IMR-90 (cell line): ENCODE measurements around the gene PPP1CB. TPM values are rescaled to one million over a fixed set of nuclear protein-coding genes. Genes with fewer than 3 reads are reported as not detected.

Experiments
- ATAC-seq: fragments of 200-7000 bp; cut with Tn5 transposase; 2 replicates; pipeline ENCODE4 v1.9.1; 2020; ENCODE audit warnings: low read depth, mild to moderate bottlenecking, moderate library complexity
- BruUV-seq: library from RNA; stranded (reverse); fragments of 400-500 nt; replicated peaks from 2 replicates; lab custom pipeline; 2021; lab: Mats Ljungman, UMichigan
- CTCF ChIA-PET: fragments of 300-600 bp; formaldehyde crosslinking; extraction: SDS; loops from one replicate; lab custom pipeline; 2021; ENCODE audit warnings: antibody characterized with exemption; lab: Yijun Ruan, JAX
- POLR2A ChIA-PET: fragments of 300-600 bp; sonication (Branson Sonifier 250); formaldehyde crosslinking; loops from one replicate; lab custom pipeline; 2022; ENCODE audit warnings: antibody characterized with exemption; ENCODE audit not compliant: unreplicated experiment; lab: Charles Lee
- DNase-seq: peaks from one replicate; pipeline ENCODE4 v3.0.0; 2013
- H2AFZ ChIP-seq: replicated peaks from 2 replicates; pipeline ENCODE3; 2013; ENCODE audit warnings: low read length, mild to moderate bottlenecking; ENCODE audit not compliant: poor library complexity
- H2AK5ac ChIP-seq: 2 replicates; pipeline ENCODE4 v1.6.1; 2013; ENCODE audit warnings: low read depth, low read length, inconsistent platforms
- H2AK9ac ChIP-seq: replicated peaks from 2 replicates; pipeline ENCODE3; 2013; ENCODE audit warnings: mild to moderate bottlenecking, low read depth, low read length, moderate library complexity; ENCODE audit not compliant: poor library complexity
- H2BK120ac ChIP-seq: 2 replicates; pipeline ENCODE4 v1.6.1; 2013; ENCODE audit warnings: low read depth, low read length, inconsistent platforms
- H2BK15ac ChIP-seq: 3 replicates; pipeline ENCODE4 v1.6.1; 2013; ENCODE audit warnings: low read depth, low read length, inconsistent platforms
- H2BK20ac ChIP-seq: 2 replicates; pipeline ENCODE4 v1.6.1; 2013; ENCODE audit warnings: low read depth, mild to moderate bottlenecking, inconsistent platforms, low read length, moderate library complexity
- H2BK5ac ChIP-seq: 2 replicates; pipeline ENCODE4 v1.6.1; 2013; ENCODE audit warnings: mild to moderate bottlenecking, low read depth, low read length, inconsistent platforms; ENCODE audit not compliant: poor library complexity, severe bottlenecking
- H3K14ac ChIP-seq: replicated peaks from 2 replicates; pipeline ENCODE4 v1.6.1; 2013; ENCODE audit warnings: low read depth, low read length, inconsistent platforms
- H3K18ac ChIP-seq: 2 replicates; pipeline ENCODE4 v1.6.1; 2013; ENCODE audit warnings: low read depth, low read length, control low read depth
- H3K23ac ChIP-seq: 2 replicates; pipeline ENCODE4 v1.6.1; 2013; ENCODE audit warnings: low read depth, low read length, inconsistent platforms
- H3K27ac ChIP-seq: 2 replicates; pipeline ENCODE4 v1.5.1; 2013; ENCODE audit warnings: mild to moderate bottlenecking, control low read depth, low read length; ENCODE audit not compliant: insufficient read depth
- H3K27me3 ChIP-seq: 2 replicates; pipeline ENCODE4 v1.6.1; 2013; ENCODE audit warnings: low read length; ENCODE audit not compliant: control insufficient read depth, insufficient read depth
- H3K36me3 ChIP-seq: 2 replicates; pipeline ENCODE4 v1.6.1; 2013; ENCODE audit warnings: low read length, mixed read lengths; ENCODE audit not compliant: control insufficient read depth, insufficient read depth
- H3K4ac ChIP-seq: 2 replicates; pipeline ENCODE4 v1.6.1; 2013; ENCODE audit warnings: low read depth, low read length, inconsistent platforms
- H3K4me1 ChIP-seq: 2 replicates; pipeline ENCODE4 v1.6.1; 2013; ENCODE audit warnings: low read length, mixed read lengths; ENCODE audit not compliant: control insufficient read depth, insufficient read depth
- H3K4me2 ChIP-seq: 2 replicates; pipeline ENCODE4 v1.6.1; 2013; ENCODE audit warnings: low read depth, mild to moderate bottlenecking, control low read depth, low read length, moderate library complexity
- H3K4me3 ChIP-seq: 2 replicates; pipeline ENCODE4 v1.5.1; 2013; ENCODE audit warnings: low read depth, mild to moderate bottlenecking, control low read depth, low read length, moderate library complexity; ENCODE audit not compliant: insufficient read depth
- H3K56ac ChIP-seq: 2 replicates; pipeline ENCODE4 v1.6.1; 2013; ENCODE audit warnings: low read length, inconsistent platforms; ENCODE audit not compliant: insufficient read depth; ENCODE audit errors: extremely low read depth
- H3K79me1 ChIP-seq, 2 experiments: 2 replicates each; pipeline ENCODE4 v1.6.1; 2013; ENCODE audit warnings: low read length in 2 of 2, inconsistent platforms in 1 of 2, low read depth in 1 of 2
- H3K9ac ChIP-seq: 2 replicates; pipeline ENCODE4 v1.6.1; 2013; ENCODE audit warnings: low read depth, low read length, control low read depth
- H3K9me1 ChIP-seq: 2 replicates; pipeline ENCODE4 v1.6.1; 2013; ENCODE audit warnings: low read length, inconsistent platforms; ENCODE audit not compliant: insufficient read depth
- H3K9me3 ChIP-seq: 2 replicates; pipeline ENCODE4 v1.6.1; 2013; ENCODE audit warnings: low read length; ENCODE audit not compliant: control insufficient read depth, insufficient read depth
- H4K20me1 ChIP-seq: 2 replicates; pipeline ENCODE4 v1.6.1; 2013; ENCODE audit warnings: low read length, inconsistent platforms; ENCODE audit not compliant: insufficient read depth
- H4K5ac ChIP-seq: 2 replicates; pipeline ENCODE4 v1.6.1; 2013; ENCODE audit warnings: mild to moderate bottlenecking, low read depth, low read length, control low read depth
- H4K8ac ChIP-seq, 2 experiments: 2 replicates each; pipeline ENCODE4 v1.6.1; 2013; ENCODE audit warnings: low read depth in 2 of 2, low read length in 2 of 2, control low read depth in 1 of 2, inconsistent platforms in 1 of 2
- H4K91ac ChIP-seq: 2 replicates; pipeline ENCODE4 v1.6.1; 2013; ENCODE audit warnings: low read depth, low read length, inconsistent platforms; ENCODE audit not compliant: insufficient read depth
- FOS ChIP-seq: fragments of 150-350 bp; IDR thresholded peaks from 2 replicates; pipeline ENCODE4 v1.6.1; 2016; ENCODE audit warnings: low read depth, low read length
- WGBS, 2 experiments: methylation state at CpG; one replicate each; pipeline versions ENCODE4 v1.1.5 to v1.1.7; 2013; ENCODE audit warnings: missing lambda C conversion rate in 2 of 2; ENCODE audit not compliant: insufficient read length in 1 of 2; ENCODE audit errors: extremely low coverage in 2 of 2; 5-methylcytosine and 5-hydroxymethylcytosine counted together
- dilution Hi-C: fragments of 300-500 bp; cut with HindIII; formaldehyde crosslinking; loops from one replicate; pipeline ENCODE4 v1.14.3; 2018; ENCODE audit warnings: low sequenced_read_pairs; ENCODE audit not compliant: unreplicated experiment
- in situ Hi-C: fragments of 300-500 bp; cut with MboI; formaldehyde crosslinking; loops from 3 replicates; pipeline ENCODE4 v1.14.3; 2019; ENCODE audit warnings: low sequenced_read_pairs, inconsistent platforms, mixed read lengths
- intact Hi-C: fragments of 100-400 bp; cut with micrococcal nuclease; formaldehyde crosslinking; loops from 2 replicates; pipeline ENCODE4 v1.10.0; 2022
- polyA plus RNA-seq, 3 experiments: library from polyadenylated mRNA; depleted of rRNA; stranded (reverse); fragments of >200 nt; gene quantifications; 2 replicates each; pipeline ENCODE4 v1.2.3, GENCODE V29; 2012; ENCODE audit warnings: low replicate concordance in 1 of 3
- total RNA-seq: library from RNA; depleted of rRNA; stranded (reverse); fragments of >200 nt; gene quantifications from 2 replicates; pipeline ENCODE4 v1.2.3, GENCODE V29; 2012

The PPP1CB gene
- total and polyA plus RNA-seq, 2 of the 4 experiments (the other 2 are of a cell fraction), result 37.7 to 111 TPM

DNA sequence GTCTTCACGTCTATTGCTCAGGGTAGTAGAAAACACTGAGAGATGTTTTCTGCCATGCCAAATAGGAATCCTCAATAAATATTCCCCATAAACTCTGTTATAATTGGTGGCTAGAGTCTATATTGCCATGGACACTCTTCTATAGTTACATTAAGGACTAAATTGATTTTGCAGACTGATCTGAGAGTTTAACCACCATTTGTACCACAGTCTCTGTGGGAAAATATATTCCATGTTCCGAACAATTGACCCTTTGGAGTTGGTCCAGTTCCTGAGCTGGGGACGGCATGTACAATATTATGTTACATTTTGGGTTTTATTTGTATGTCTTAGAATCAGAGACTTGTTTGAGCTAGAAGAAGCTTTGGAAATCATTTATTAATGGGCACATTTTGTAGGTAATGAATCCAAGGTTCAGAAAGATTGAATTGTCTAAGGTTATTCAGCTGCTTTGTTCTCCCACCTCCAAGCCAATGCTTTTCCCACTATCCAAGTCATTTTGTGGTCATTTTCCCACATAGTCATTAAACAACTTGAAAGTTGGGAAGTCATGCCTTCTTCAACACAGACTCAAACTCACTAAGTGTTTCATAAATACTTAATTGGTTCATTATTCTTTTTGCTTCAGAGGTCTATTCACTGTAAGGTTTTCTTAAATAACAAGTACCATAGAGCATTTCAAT lies 5.1 kb upstream of the PPP1CB start:
- CTCF ChIA-PET, result no interaction called here
- intact Hi-C loops, result no loop called here
- no peaks in the 10 kb centered on the region for H3K9me3 ChIP-seq

More for the DNA sequence above, 5.1 kb upstream of the PPP1CB start:
- DNase-seq (no peak), ATAC-seq (no peak)
- WGBS, 2 experiments, result no CpG with 5 or more reads among the region's 3 CpGs
- dilution Hi-C loops, result no loop called here
- no peak overlapping the region for H3K18ac ChIP-seq
- H2AK5ac ChIP-seq, result no peak overlapping the region
- H3K36me3 ChIP-seq, result no peaks in the 10 kb centered on the region
- no peak overlapping the region for H2BK120ac ChIP-seq
- no peaks in the 10 kb centered on the region for H3K9me1 ChIP-seq
- peaks cover 4% of the 10 kb centered on the region; the same call in 1 of the 2 replicates for H3K4me1 ChIP-seq
- H3K79me1 ChIP-seq, result peaks cover 0 to 12% of the 10 kb centered on the region in 2 experiments; a peak in 1 of 4 replicates
- no TSS peak for BruUV-seq
- no peak overlapping the region for H2AK9ac ChIP-seq
- H4K8ac ChIP-seq, result no peak overlapping the region
- H2BK15ac ChIP-seq, result no peak overlapping the region
- H2BK20ac ChIP-seq, result no peak overlapping the region
- POLR2A ChIA-PET, result no interaction called here
- H3K9ac ChIP-seq, result no peak overlapping the region
- H4K20me1 ChIP-seq, result no peaks in the 10 kb centered on the region
- no peak overlapping the region for H3K27ac ChIP-seq
- no peak overlapping the region for H4K5ac ChIP-seq
- TF ChIP-seq FOS, result no peak
- H3K4me3 ChIP-seq, result no peak overlapping the region
- in situ Hi-C loops, result no loop called here
- H3K4me2 ChIP-seq, result no peak overlapping the region
- H3K14ac ChIP-seq, result no peak overlapping the region
- H2AFZ ChIP-seq, result no peak overlapping the region
- no peak overlapping the region for H3K23ac ChIP-seq
- H3K56ac ChIP-seq, result no peak overlapping the region
- H3K4ac ChIP-seq, result no peak overlapping the region
- no peak overlapping the region for H4K91ac ChIP-seq
- no peaks in the 10 kb centered on the region for H3K27me3 ChIP-seq
- no peak overlapping the region for H2BK5ac ChIP-seq
